Mesenchymal stem cell (in vitro differentiated cells and primary cell): ENCODE measurements around the gene ANXA6.
A peak's percentile ranks its signal among the peaks of the same experiment; 100 is the strongest.

Experiments used
- DNase-seq: peaks from one replicate; pipeline ENCODE4 v3.0.0-alpha.2; 2013
- H2AFZ ChIP-seq: one replicate; pipeline ENCODE4 v1.6.1; 2013; ENCODE audit warnings: low read depth, mild to moderate bottlenecking, control low read depth, inconsistent platforms, low read length, moderate library complexity
- H2AK5ac ChIP-seq: 2 replicates; pipeline ENCODE4 v1.6.1; 2013; ENCODE audit warnings: low read length, moderate library complexity, mild to moderate bottlenecking, inconsistent platforms; ENCODE audit not compliant: severe bottlenecking
- H2BK120ac ChIP-seq: one replicate; pipeline ENCODE4 v1.6.1; 2013; ENCODE audit warnings: low read depth, mild to moderate bottlenecking, inconsistent platforms, low read length, moderate library complexity
- H2BK12ac ChIP-seq, 2 experiments: one replicate each; pipeline ENCODE4 v1.6.1; 2013; ENCODE audit warnings: inconsistent platforms in 2 of 2, low read length in 2 of 2, mild to moderate bottlenecking in 2 of 2, moderate library complexity in 2 of 2, control low read depth in 1 of 2
- H2BK15ac ChIP-seq: one replicate; pipeline ENCODE4 v1.6.1; 2013; ENCODE audit warnings: mild to moderate bottlenecking, low read depth, inconsistent platforms; ENCODE audit not compliant: poor library complexity, severe bottlenecking
- H2BK5ac ChIP-seq: 2 replicates; pipeline ENCODE4 v1.6.1; 2013; ENCODE audit warnings: low read depth, mild to moderate bottlenecking, low read length, control low read depth, inconsistent platforms; ENCODE audit not compliant: poor library complexity, severe bottlenecking
- H3K14ac ChIP-seq, 2 experiments: one replicate each; pipeline ENCODE4 v1.6.1; 2013; ENCODE audit warnings: inconsistent platforms in 2 of 2, low read length in 2 of 2, control low read depth in 1 of 2, mild to moderate bottlenecking in 1 of 2, moderate library complexity in 1 of 2
- H3K18ac ChIP-seq, 2 experiments: one replicate each; pipeline ENCODE4 v1.6.1; 2013; ENCODE audit warnings: inconsistent platforms in 2 of 2, low read length in 2 of 2, control low read depth in 1 of 2, low read depth in 1 of 2, mild to moderate bottlenecking in 1 of 2
- H3K23ac ChIP-seq, 2 experiments: one replicate each; pipeline ENCODE4 v1.6.1; 2013; ENCODE audit warnings: inconsistent platforms in 2 of 2, low read length in 2 of 2, mild to moderate bottlenecking in 2 of 2, moderate library complexity in 2 of 2, control low read depth in 1 of 2
- H3K27ac ChIP-seq: 2 replicates; pipeline ENCODE4 v1.5.1; 2013; ENCODE audit warnings: mild to moderate bottlenecking, moderate library complexity, low read length, control low read depth, inconsistent platforms; ENCODE audit not compliant: poor library complexity, severe bottlenecking
- H3K27me3 ChIP-seq, 2 experiments: 2 replicates each; pipeline versions ENCODE4 v1.6.1 to v1.7.0; 2013; ENCODE audit warnings: low read length in 2 of 2, mild to moderate bottlenecking in 2 of 2, moderate library complexity in 2 of 2, control low read depth in 1 of 2, inconsistent platforms in 1 of 2; ENCODE audit not compliant: control insufficient read depth in 1 of 2, insufficient read depth in 1 of 2
- H3K36me3 ChIP-seq, 2 experiments: 2 replicates each; pipeline versions ENCODE4 v1.6.1 to v1.7.0; 2013; ENCODE audit warnings: low read length in 2 of 2, control low read depth in 1 of 2, inconsistent platforms in 1 of 2, low read depth in 1 of 2, mild to moderate bottlenecking in 1 of 2; ENCODE audit not compliant: insufficient read depth in 2 of 2, control insufficient read depth in 1 of 2
- H3K4ac ChIP-seq, 2 experiments: one replicate each; pipeline ENCODE4 v1.6.1; 2013; ENCODE audit warnings: inconsistent platforms in 2 of 2, low read length in 2 of 2, mild to moderate bottlenecking in 2 of 2, moderate library complexity in 2 of 2, control low read depth in 1 of 2, low read depth in 1 of 2
- H3K4me1 ChIP-seq: 2 replicates; pipeline ENCODE4 v1.6.1; 2013; ENCODE audit warnings: low read depth, low read length, control low read depth; ENCODE audit not compliant: control insufficient read depth, insufficient read depth
- H3K4me2 ChIP-seq: 2 replicates; pipeline ENCODE4 v1.6.1; 2013; ENCODE audit warnings: low read length, mild to moderate bottlenecking, inconsistent platforms; ENCODE audit not compliant: poor library complexity, severe bottlenecking
- H3K4me3 ChIP-seq, 2 experiments: 2 replicates each; pipeline versions ENCODE4 v1.5.1 to v1.7.0; 2013; ENCODE audit warnings: low read length in 2 of 2, mild to moderate bottlenecking in 2 of 2, control low read depth in 1 of 2, low read depth in 1 of 2; ENCODE audit not compliant: insufficient read depth in 1 of 2
- H3K79me1 ChIP-seq: replicated peaks from 2 replicates; pipeline ENCODE4 v1.6.1; 2013; ENCODE audit warnings: mild to moderate bottlenecking, control low read depth, low read length, inconsistent platforms; ENCODE audit not compliant: poor library complexity, severe bottlenecking
- H3K9ac ChIP-seq: 2 replicates; pipeline ENCODE4 v1.7.0; 2013; ENCODE audit warnings: mild to moderate bottlenecking, low read length, moderate library complexity
- H3K9me3 ChIP-seq: 2 replicates; pipeline ENCODE4 v1.7.0; 2013; ENCODE audit warnings: mild to moderate bottlenecking, low read length; ENCODE audit not compliant: control insufficient read depth
- H4K8ac ChIP-seq: one replicate; pipeline ENCODE4 v1.6.1; 2013; ENCODE audit warnings: inconsistent platforms, mild to moderate bottlenecking, low read length, moderate library complexity
- H4K91ac ChIP-seq: one replicate; pipeline ENCODE4 v1.6.1; 2013; ENCODE audit warnings: mild to moderate bottlenecking, low read length, inconsistent platforms
- WGBS: methylation state at CpG from one replicate; pipeline ENCODE4 v1.1.7; 2013; ENCODE audit warnings: mixed read lengths; 5-methylcytosine and 5-hydroxymethylcytosine counted together

Gene ANXA6

GRCh38 chr5:151189151-151189550 is 31.6 kb upstream of the ANXA6 start:
- Histone ChIP-seq H4K8ac (no peak overlapping the region), H3K4me1 (no peaks in the 10 kb centered on the region), H3K27ac (no peak overlapping the region), H2BK12ac (no peak overlapping the region), H2BK15ac (no peak overlapping the region), H2BK120ac (no peak overlapping the region), H2AFZ (no peak overlapping the region), H3K23ac (no peak overlapping the region), H2BK5ac (no peak overlapping the region), H3K4me3 (no peak overlapping the region), H2AK5ac (no peak overlapping the region), H3K4me2 (no peak overlapping the region), H3K14ac (no peak overlapping the region), H3K18ac (no peak overlapping the region), H3K36me3 (peaks cover 0 to 5% of the 10 kb centered on the region in 2 experiments), H3K4ac (no peak overlapping the region), H3K9ac (no peak overlapping the region), H3K79me1 (no peaks in the 10 kb centered on the region), H4K91ac (no peak overlapping the region), H3K9me3 (peaks cover 26% of the 10 kb centered on the region), H3K27me3 (peaks cover 0 to 5% of the 10 kb centered on the region in 2 experiments)
- no peak for DNase-seq
- 100% methylated on average over 1 of the region's 2 CpGs for WGBS

GRCh38 chr5:151186538-151186937 is 29.0 kb upstream of the ANXA6 start:
- Histone ChIP-seq H3K9ac (no peak overlapping the region), H4K8ac (no peak overlapping the region), H3K79me1 (no peaks in the 10 kb centered on the region), H2BK12ac (no peak overlapping the region), H3K4me1 (no peaks in the 10 kb centered on the region), H3K4ac (no peak overlapping the region), H2BK120ac (no peak overlapping the region), H2BK15ac (no peak overlapping the region), H3K27me3 (peaks cover 0 to 5% of the 10 kb centered on the region in 2 experiments), H2BK5ac (no peak overlapping the region), H3K9me3 (peaks cover 18% of the 10 kb centered on the region), H3K23ac (no peak overlapping the region), H4K91ac (no peak overlapping the region), H3K18ac (no peak overlapping the region), H3K4me2 (no peak overlapping the region), H3K36me3 (peaks cover 0 to 5% of the 10 kb centered on the region in 2 experiments), H3K27ac (no peak overlapping the region), H2AFZ (no peak overlapping the region), H3K4me3 (no peak overlapping the region), H3K14ac (no peak overlapping the region), H2AK5ac (no peak overlapping the region)
- 90% methylated on average over 4 of the region's 4 CpGs for WGBS
- DNase-seq: no peak

- Histone ChIP-seq H3K27me3 (peaks cover 0 to 5% of the 10 kb centered on the region in 2 experiments), H3K14ac (no peak overlapping the region), H2AK5ac (no peak overlapping the region), H3K9me3 (peaks cover 14% of the 10 kb centered on the region), H2AFZ (no peak overlapping the region), H3K9ac (no peak overlapping the region), H4K91ac (no peak overlapping the region), H3K27ac (no peak overlapping the region), H2BK120ac (no peak overlapping the region), H2BK12ac (no peak overlapping the region), H3K4ac (no peak overlapping the region), H2BK15ac (no peak overlapping the region), H3K4me3 (no peak overlapping the region), H3K4me2 (no peak overlapping the region), H3K36me3 (peaks cover 0 to 5% of the 10 kb centered on the region in 2 experiments), H3K23ac (no peak overlapping the region), H3K79me1 (no peaks in the 10 kb centered on the region), H3K18ac (no peak overlapping the region), H4K8ac (no peak overlapping the region), H2BK5ac (no peak overlapping the region), H3K4me1 (no peaks in the 10 kb centered on the region)
- no peak for DNase-seq
- 52% methylated on average over 2 of the region's 5 CpGs for WGBS
Measured at GRCh38 chr5:151186052-151186451, 28.5 kb upstream of the ANXA6 start.

GRCh38 chr5:151184316-151185042 is 26.9 kb upstream of the ANXA6 start:
- Histone ChIP-seq H3K4me3 (no peak overlapping the region), H3K18ac (no peak overlapping the region), H3K9me3 (peaks cover 7% of the 10 kb centered on the region), H4K8ac (no peak overlapping the region), H3K27me3 (peaks cover 0 to 7% of the 10 kb centered on the region in 2 experiments), H3K4me1 (no peaks in the 10 kb centered on the region), H3K79me1 (no peaks in the 10 kb centered on the region), H2BK15ac (no peak overlapping the region), H2BK12ac (no peak overlapping the region), H2AK5ac (no peak overlapping the region), H3K36me3 (peaks cover 0 to 5% of the 10 kb centered on the region in 2 experiments), H3K9ac (no peak overlapping the region), H2BK120ac (no peak overlapping the region), H2BK5ac (no peak overlapping the region), H3K27ac (no peak overlapping the region), H4K91ac (no peak overlapping the region), H3K23ac (no peak overlapping the region), H3K4me2 (no peak overlapping the region), H2AFZ (no peak overlapping the region), H3K4ac (no peak overlapping the region), H3K14ac (no peak overlapping the region)
- peak; percentile 13 for DNase-seq
- 100% methylated on average over 3 of the region's 10 CpGs for WGBS
